ENCODE data around the gene POC5.
A peak's percentile ranks its signal among the peaks of the same experiment; 100 is the strongest.

The POC5 gene

GRCh38 chr5:75681125-75681830, 36.0 kb downstream of the POC5 start:
- H3K79me1 ChIP-seq (ENCODE audit: low read length) = no peaks in the 10 kb centered on the region
- H3K4me2 ChIP-seq (ENCODE audit: low read length) = no peak overlapping the region
- H3K4me3 ChIP-seq (ENCODE audit: low read length) = no peak overlapping the region
- H4K8ac ChIP-seq (ENCODE audit: low read depth, low read length) = no peak overlapping the region
- no peak overlapping the region for H2BK15ac ChIP-seq (replicated peaks; ENCODE audit: low read depth)
- no peak overlapping the region for H3K23ac ChIP-seq (ENCODE audit: low read length)
- H3K79me2 ChIP-seq (ENCODE audit: control insufficient read depth, insufficient read depth, low read length) = no peaks in the 10 kb centered on the region
- no peaks in the 10 kb centered on the region for H3K4me1 ChIP-seq (ENCODE audit: control insufficient read depth, low read depth, low read length)
- H3K27ac ChIP-seq (ENCODE audit: low read depth, low read length) = no peak overlapping the region
- no peak overlapping the region for H2BK5ac ChIP-seq (ENCODE audit: low read length)
- no peaks in the 10 kb centered on the region for H3K36me3 ChIP-seq (ENCODE audit: control insufficient read depth, insufficient read depth, low read length)
- no peak overlapping the region for H3K4ac ChIP-seq (ENCODE audit: low read depth, low read length)
- H3K56ac ChIP-seq (ENCODE audit: low read length) = no peak overlapping the region
- peak; percentile 30 for DNase-seq
- no peak overlapping the region for H4K5ac ChIP-seq (ENCODE audit: low read length)
- WGBS (ENCODE audit: extremely low coverage, insufficient coverage, low lambda C conversion rate) = no CpG with 5 or more reads among the region's 2 CpGs
- H2AK5ac ChIP-seq (ENCODE audit: low read length) = no peak overlapping the region
- H2BK120ac ChIP-seq (ENCODE audit: low read depth, low read length) = no peak overlapping the region
- H3K9ac ChIP-seq (ENCODE audit: low read length) = no peak overlapping the region
- H3K18ac ChIP-seq (ENCODE audit: low read length) = no peak overlapping the region
- no peaks in the 10 kb centered on the region for H3K27me3 ChIP-seq (ENCODE audit: insufficient read depth, low read length, poor library complexity)

- Histone ChIP-seq H3K4me2 (ENCODE audit: low read length) (no peak overlapping the region), H3K79me2 (ENCODE audit: control insufficient read depth, insufficient read depth, low read length) (no peaks in the 10 kb centered on the region), H3K4ac (ENCODE audit: low read depth, low read length) (no peak overlapping the region), H3K9ac (ENCODE audit: low read length) (no peak overlapping the region), H4K5ac (ENCODE audit: low read length) (no peak overlapping the region), H3K36me3 (ENCODE audit: control insufficient read depth, insufficient read depth, low read length) (no peaks in the 10 kb centered on the region), H2BK15ac (replicated peaks; ENCODE audit: low read depth) (no peak overlapping the region), H2AK5ac (ENCODE audit: low read length) (no peak overlapping the region), H4K8ac (ENCODE audit: low read depth, low read length) (no peak overlapping the region), H3K56ac (ENCODE audit: low read length) (no peak overlapping the region), H3K79me1 (ENCODE audit: low read length) (no peaks in the 10 kb centered on the region), H3K18ac (ENCODE audit: low read length) (no peak overlapping the region), H3K27me3 (ENCODE audit: insufficient read depth, low read length, poor library complexity) (no peaks in the 10 kb centered on the region), H3K23ac (ENCODE audit: low read length) (no peak overlapping the region), H3K4me1 (ENCODE audit: control insufficient read depth, low read depth, low read length) (no peaks in the 10 kb centered on the region), H3K4me3 (ENCODE audit: low read length) (no peak overlapping the region), H2BK120ac (ENCODE audit: low read depth, low read length) (no peak overlapping the region), H2BK5ac (ENCODE audit: low read length) (no peak overlapping the region), H3K27ac (ENCODE audit: low read depth, low read length) (no peak overlapping the region)
- no peak for DNase-seq
- WGBS (ENCODE audit: extremely low coverage, insufficient coverage, low lambda C conversion rate) = no CpG with 5 or more reads among the region's 3 CpGs
Observed at GRCh38 chr5:75678155-75678554, 39.1 kb downstream of the POC5 start.

GRCh38 chr5:75677607-75678006, 39.6 kb downstream of the POC5 start:
- Histone ChIP-seq H3K79me2 (ENCODE audit: control insufficient read depth, insufficient read depth, low read length) (no peaks in the 10 kb centered on the region), H3K27ac (ENCODE audit: low read depth, low read length) (no peak overlapping the region), H2AK5ac (ENCODE audit: low read length) (no peak overlapping the region), H3K4me3 (ENCODE audit: low read length) (no peak overlapping the region), H3K23ac (ENCODE audit: low read length) (no peak overlapping the region), H2BK5ac (ENCODE audit: low read length) (no peak overlapping the region), H3K27me3 (ENCODE audit: insufficient read depth, low read length, poor library complexity) (no peaks in the 10 kb centered on the region), H4K8ac (ENCODE audit: low read depth, low read length) (no peak overlapping the region), H3K9ac (ENCODE audit: low read length) (no peak overlapping the region), H3K4me1 (ENCODE audit: control insufficient read depth, low read depth, low read length) (no peaks in the 10 kb centered on the region), H2BK120ac (ENCODE audit: low read depth, low read length) (no peak overlapping the region), H3K79me1 (ENCODE audit: low read length) (no peaks in the 10 kb centered on the region), H3K4ac (ENCODE audit: low read depth, low read length) (no peak overlapping the region), H3K36me3 (ENCODE audit: control insufficient read depth, insufficient read depth, low read length) (no peaks in the 10 kb centered on the region), H4K5ac (ENCODE audit: low read length) (no peak overlapping the region), H3K56ac (ENCODE audit: low read length) (no peak overlapping the region), H3K18ac (ENCODE audit: low read length) (no peak overlapping the region), H2BK15ac (replicated peaks; ENCODE audit: low read depth) (no peak overlapping the region), H3K4me2 (ENCODE audit: low read length) (no peak overlapping the region)
- no peak for DNase-seq
- no CpG with 5 or more reads among the region's 1 CpG for WGBS (ENCODE audit: extremely low coverage, insufficient coverage, low lambda C conversion rate)

GRCh38 chr5:75675783-75676182, 41.5 kb downstream of the POC5 start:
- Histone ChIP-seq H3K9ac (ENCODE audit: low read length) (no peak overlapping the region), H3K56ac (ENCODE audit: low read length) (no peak overlapping the region), H3K79me1 (ENCODE audit: low read length) (no peaks in the 10 kb centered on the region), H3K79me2 (ENCODE audit: control insufficient read depth, insufficient read depth, low read length) (no peaks in the 10 kb centered on the region), H3K18ac (ENCODE audit: low read length) (no peak overlapping the region), H2AK5ac (ENCODE audit: low read length) (no peak overlapping the region), H3K4me3 (ENCODE audit: low read length) (no peak overlapping the region), H2BK120ac (ENCODE audit: low read depth, low read length) (no peak overlapping the region), H3K4me1 (ENCODE audit: control insufficient read depth, low read depth, low read length) (no peaks in the 10 kb centered on the region), H4K5ac (ENCODE audit: low read length) (no peak overlapping the region), H2BK15ac (replicated peaks; ENCODE audit: low read depth) (no peak overlapping the region), H3K23ac (ENCODE audit: low read length) (no peak overlapping the region), H3K4ac (ENCODE audit: low read depth, low read length) (no peak overlapping the region), H3K4me2 (ENCODE audit: low read length) (no peak overlapping the region), H2BK5ac (ENCODE audit: low read length) (no peak overlapping the region), H3K27ac (ENCODE audit: low read depth, low read length) (no peak overlapping the region), H3K27me3 (ENCODE audit: insufficient read depth, low read length, poor library complexity) (no peaks in the 10 kb centered on the region), H3K36me3 (ENCODE audit: control insufficient read depth, insufficient read depth, low read length) (no peaks in the 10 kb centered on the region), H4K8ac (ENCODE audit: low read depth, low read length) (no peak overlapping the region)
- no peak for DNase-seq
- WGBS (ENCODE audit: extremely low coverage, insufficient coverage, low lambda C conversion rate) = no CpG with 5 or more reads among the region's 1 CpG

- Histone ChIP-seq H3K79me1 (ENCODE audit: low read length) (no peaks in the 10 kb centered on the region), H3K23ac (ENCODE audit: low read length) (no peak overlapping the region), H3K79me2 (ENCODE audit: control insufficient read depth, insufficient read depth, low read length) (no peaks in the 10 kb centered on the region), H3K4me2 (ENCODE audit: low read length) (no peak overlapping the region), H4K5ac (ENCODE audit: low read length) (no peak overlapping the region), H2BK15ac (replicated peaks; ENCODE audit: low read depth) (no peak overlapping the region), H2BK5ac (ENCODE audit: low read length) (no peak overlapping the region), H3K4me3 (ENCODE audit: low read length) (no peak overlapping the region), H3K27me3 (ENCODE audit: insufficient read depth, low read length, poor library complexity) (no peaks in the 10 kb centered on the region), H3K4ac (ENCODE audit: low read depth, low read length) (no peak overlapping the region), H3K36me3 (ENCODE audit: control insufficient read depth, insufficient read depth, low read length) (no peaks in the 10 kb centered on the region), H2AK5ac (ENCODE audit: low read length) (no peak overlapping the region), H3K4me1 (ENCODE audit: control insufficient read depth, low read depth, low read length) (peaks cover 8% of the 10 kb centered on the region), H3K9ac (ENCODE audit: low read length) (no peak overlapping the region), H4K8ac (ENCODE audit: low read depth, low read length) (no peak overlapping the region), H3K56ac (ENCODE audit: low read length) (no peak overlapping the region), H3K27ac (ENCODE audit: low read depth, low read length) (no peak overlapping the region), H2BK120ac (ENCODE audit: low read depth, low read length) (no peak overlapping the region), H3K18ac (ENCODE audit: low read length) (no peak overlapping the region)
- WGBS (ENCODE audit: extremely low coverage, insufficient coverage, low lambda C conversion rate) = no CpG with 5 or more reads among the region's 3 CpGs
- DNase-seq = no peak
Observed at GRCh38 chr5:75672616-75673015, 44.6 kb downstream of the POC5 start.

- Histone ChIP-seq H3K9ac (ENCODE audit: low read length) (no peak overlapping the region), H3K4ac (ENCODE audit: low read depth, low read length) (no peak overlapping the region), H3K23ac (ENCODE audit: low read length) (no peak overlapping the region), H3K4me2 (ENCODE audit: low read length) (no peak overlapping the region), H3K18ac (ENCODE audit: low read length) (no peak overlapping the region), H3K36me3 (ENCODE audit: control insufficient read depth, insufficient read depth, low read length) (no peaks in the 10 kb centered on the region), H3K27ac (ENCODE audit: low read depth, low read length) (no peak overlapping the region), H2BK15ac (replicated peaks; ENCODE audit: low read depth) (no peak overlapping the region), H4K5ac (ENCODE audit: low read length) (no peak overlapping the region), H3K4me3 (ENCODE audit: low read length) (no peak overlapping the region), H3K56ac (ENCODE audit: low read length) (no peak overlapping the region), H3K79me2 (ENCODE audit: control insufficient read depth, insufficient read depth, low read length) (no peaks in the 10 kb centered on the region), H3K27me3 (ENCODE audit: insufficient read depth, low read length, poor library complexity) (no peaks in the 10 kb centered on the region), H3K4me1 (ENCODE audit: control insufficient read depth, low read depth, low read length) (peaks cover 12% of the 10 kb centered on the region), H4K8ac (ENCODE audit: low read depth, low read length) (no peak overlapping the region), H3K79me1 (ENCODE audit: low read length) (no peaks in the 10 kb centered on the region), H2BK5ac (ENCODE audit: low read length) (no peak overlapping the region), H2BK120ac (ENCODE audit: low read depth, low read length) (no peak overlapping the region), H2AK5ac (ENCODE audit: low read length) (no peak overlapping the region)
- no CpG with 5 or more reads among the region's 2 CpGs for WGBS (ENCODE audit: extremely low coverage, insufficient coverage, low lambda C conversion rate)
- DNase-seq = no peak
Observed at GRCh38 chr5:75671506-75671905, 45.7 kb downstream of the POC5 start.
